Esophagus squamous epithelium (tissue), 4 donors: ENCODE data around the gene SNX32.

Experiments
- POLR2A ChIP-seq, 4 donors: fragments of 450-650 bp; IDR thresholded peaks; one replicate each; pipeline ENCODE4 v1.6.1; 2017; ENCODE audit warnings: antibody characterized with exemption in 4 of 4, mild to moderate bottlenecking in 4 of 4, moderate library complexity in 3 of 4
- TF ChIP-seq, protein P1 (sequence below), 6 experiments: fragments of 450-650 bp in 4 of 6; fragments of 200-600 bp in 2 of 6; sonication (generic) in 2 of 6; IDR thresholded peaks; one replicate each; pipeline ENCODE4 v1.5.1; 2016 to 2019; ENCODE audit warnings: antibody characterized with exemption in 6 of 6, mild to moderate bottlenecking in 4 of 6, moderate library complexity in 4 of 6

DNA sequence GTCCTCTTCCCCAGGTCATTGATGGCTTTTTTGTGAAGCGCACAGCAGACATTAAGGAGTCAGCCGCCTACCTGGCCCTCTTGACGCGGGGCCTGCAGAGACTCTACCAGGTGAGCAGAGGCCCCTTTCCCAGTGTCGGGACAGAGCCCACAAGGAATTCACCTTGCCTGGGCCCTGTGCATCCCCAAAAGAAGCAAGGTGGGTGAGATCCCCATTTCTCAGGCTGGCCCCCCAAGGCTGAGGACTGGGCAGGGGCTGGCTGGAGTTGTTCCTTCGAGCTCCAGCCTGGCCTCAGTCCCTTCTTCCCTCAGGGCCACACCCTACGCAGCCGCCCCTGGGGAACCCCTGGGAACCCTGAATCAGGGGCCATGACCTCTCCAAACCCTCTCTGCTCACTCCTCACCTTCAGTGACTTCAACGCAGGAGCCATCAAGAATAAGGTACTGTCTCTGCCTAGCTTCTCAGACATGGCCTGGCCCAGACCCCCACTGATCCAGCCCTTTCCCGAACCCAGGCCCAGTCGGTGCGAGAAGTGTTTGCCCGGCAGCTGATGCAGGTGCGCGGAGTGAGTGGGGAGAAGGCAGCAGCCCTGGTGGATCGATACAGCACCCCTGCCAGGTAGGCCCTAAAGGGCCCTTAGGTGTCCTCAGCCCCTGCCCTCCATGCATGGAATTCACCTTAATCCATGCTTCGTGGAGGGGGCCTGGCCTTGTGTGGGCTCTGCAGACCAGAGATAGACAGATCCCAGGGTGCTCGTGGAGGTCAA is 31.1 kb downstream of the SNX32 start:
- TF ChIP-seq, protein P1, sequence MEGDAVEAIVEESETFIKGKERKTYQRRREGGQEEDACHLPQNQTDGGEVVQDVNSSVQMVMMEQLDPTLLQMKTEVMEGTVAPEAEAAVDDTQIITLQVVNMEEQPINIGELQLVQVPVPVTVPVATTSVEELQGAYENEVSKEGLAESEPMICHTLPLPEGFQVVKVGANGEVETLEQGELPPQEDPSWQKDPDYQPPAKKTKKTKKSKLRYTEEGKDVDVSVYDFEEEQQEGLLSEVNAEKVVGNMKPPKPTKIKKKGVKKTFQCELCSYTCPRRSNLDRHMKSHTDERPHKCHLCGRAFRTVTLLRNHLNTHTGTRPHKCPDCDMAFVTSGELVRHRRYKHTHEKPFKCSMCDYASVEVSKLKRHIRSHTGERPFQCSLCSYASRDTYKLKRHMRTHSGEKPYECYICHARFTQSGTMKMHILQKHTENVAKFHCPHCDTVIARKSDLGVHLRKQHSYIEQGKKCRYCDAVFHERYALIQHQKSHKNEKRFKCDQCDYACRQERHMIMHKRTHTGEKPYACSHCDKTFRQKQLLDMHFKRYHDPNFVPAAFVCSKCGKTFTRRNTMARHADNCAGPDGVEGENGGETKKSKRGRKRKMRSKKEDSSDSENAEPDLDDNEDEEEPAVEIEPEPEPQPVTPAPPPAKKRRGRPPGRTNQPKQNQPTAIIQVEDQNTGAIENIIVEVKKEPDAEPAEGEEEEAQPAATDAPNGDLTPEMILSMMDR (IDR thresholded peaks at IDR 0.05), result no peak
- no peak for TF ChIP-seq POLR2A (IDR thresholded peaks at IDR 0.05)
